Measurements from ENCODE around the gene SHANK2.

- TF ChIP-seq POLR2A (IDR thresholded peaks at IDR 0.05): no peak
- no peak for TF ChIP-seq CTCF (IDR thresholded peaks at IDR 0.05)
These were observed 46.4 kb upstream of the SHANK2 start for GRCh38 chr11:71298761-71299181.
